ENCODE measurements around the gene VMO1. TPM values are rescaled to one million over a fixed set of nuclear protein-coding genes. Genes with fewer than 3 reads are reported as not detected.

VMO1 gene
- total RNA-seq, 1 donor from 2014 or later, result 0.40 TPM

DNA sequence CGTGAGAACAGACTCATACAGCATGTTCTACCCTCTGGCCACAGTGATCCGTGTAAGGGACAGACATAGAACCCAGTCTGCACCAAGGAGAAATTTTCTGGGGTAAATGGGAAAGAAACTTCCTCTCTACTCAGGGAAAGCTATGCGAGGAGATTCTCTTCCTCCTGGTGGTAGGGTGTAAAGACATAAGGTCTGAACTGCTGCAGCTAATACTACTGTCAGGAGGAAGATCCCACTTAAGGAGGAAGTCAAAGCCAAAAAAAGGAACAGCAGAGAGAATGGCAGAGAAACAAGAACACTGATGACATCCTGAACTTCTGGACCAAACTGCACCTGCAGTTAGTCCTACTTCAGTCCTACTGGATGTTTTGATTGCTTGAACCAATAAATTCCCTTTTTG lies 21.6 kb downstream of the VMO1 start:
- DNase-seq (ENCODE audit: low read depth, low spot score), result no peak

GRCh38 chr17:4759776-4760236 lies 26.4 kb downstream of the VMO1 start:
- DNase-seq (ENCODE audit: low read depth, low spot score), result no peak

- DNase-seq (ENCODE audit: low read depth, low spot score), result no peak
Measured at GRCh38 chr17:4753392-4753791, 32.8 kb downstream of the VMO1 start.

DNA sequence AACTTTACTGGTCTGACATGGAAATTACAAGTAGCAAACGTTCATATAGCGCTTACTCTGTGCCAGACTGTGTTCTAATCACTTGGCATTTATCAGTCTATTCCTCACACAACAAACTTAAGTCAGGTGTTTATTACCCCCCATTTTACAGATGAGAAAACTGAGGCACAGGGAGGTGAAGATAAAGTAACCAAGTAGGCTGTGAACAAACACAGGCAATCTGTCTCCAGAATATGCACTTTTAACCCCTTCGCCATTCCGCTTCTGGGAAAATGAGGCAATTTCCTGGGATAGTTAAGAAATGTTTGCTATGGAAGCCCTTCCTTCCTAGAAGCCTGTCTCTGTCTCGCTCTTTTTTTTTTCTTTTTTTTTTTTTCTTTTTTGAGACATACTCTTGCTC lies 34.2 kb downstream of the VMO1 start:
- no peak for DNase-seq (ENCODE audit: low read depth, low spot score)

DNA sequence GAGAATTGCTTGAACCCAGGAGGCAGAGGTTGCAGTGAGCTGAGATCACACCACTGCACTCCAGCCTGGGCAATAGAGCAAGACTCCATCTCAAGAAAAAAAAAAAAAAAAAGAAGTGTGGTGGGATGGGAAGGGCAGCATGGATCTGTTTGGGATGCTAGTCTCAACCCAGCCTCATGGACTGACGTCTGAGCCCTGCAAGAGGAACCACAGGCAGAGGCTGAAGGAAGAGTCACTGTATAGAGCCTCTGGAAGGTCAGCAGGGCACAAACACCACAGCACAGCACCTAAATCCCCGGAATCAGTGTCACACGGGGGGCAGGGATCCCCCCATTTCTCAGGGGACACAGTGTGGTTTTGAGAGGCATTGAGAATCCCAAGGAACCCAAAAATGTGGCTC lies 35.6 kb downstream of the VMO1 start:
- DNase-seq (ENCODE audit: low read depth, low spot score), result no peak

- no peak for DNase-seq (ENCODE audit: low read depth, low spot score)
Measured at GRCh38 chr17:4748686-4749085, 37.5 kb downstream of the VMO1 start.

GRCh38 chr17:4747847-4748246 lies 38.3 kb downstream of the VMO1 start:
- DNase-seq (ENCODE audit: low read depth, low spot score), result no peak

GRCh38 chr17:4744999-4745969 lies 40.9 kb downstream of the VMO1 start:
- DNase-seq (ENCODE audit: low read depth, low spot score), result no peak

DNA sequence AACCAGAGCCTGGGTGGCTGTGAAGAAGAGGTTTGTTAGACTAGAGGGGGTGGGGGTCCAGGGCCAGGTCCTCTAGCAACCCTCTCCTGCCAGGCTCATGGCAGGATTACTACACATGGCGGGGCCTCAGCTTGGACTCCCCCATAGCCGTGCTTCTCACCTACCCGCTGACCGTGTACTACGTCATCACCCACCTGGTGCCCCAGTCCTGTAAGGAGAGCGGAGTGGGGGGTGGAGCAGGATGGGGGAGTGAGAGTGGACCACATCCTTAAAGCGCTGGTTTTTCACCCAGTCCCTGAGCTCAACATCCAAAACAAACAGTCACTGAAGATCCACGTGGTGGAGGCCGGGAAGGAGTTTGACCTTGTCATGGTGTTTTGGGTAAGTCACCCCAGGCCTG lies 42.3 kb downstream of the VMO1 start:
- no peak for DNase-seq (ENCODE audit: low read depth, low spot score)

GRCh38 chr17:4743216-4743615 lies 42.9 kb downstream of the VMO1 start:
- no peak for DNase-seq (ENCODE audit: low read depth, low spot score)

- no peak for DNase-seq (ENCODE audit: low read depth, low spot score)
Measured at GRCh38 chr17:4742629-4743028, 43.5 kb downstream of the VMO1 start.

DNA sequence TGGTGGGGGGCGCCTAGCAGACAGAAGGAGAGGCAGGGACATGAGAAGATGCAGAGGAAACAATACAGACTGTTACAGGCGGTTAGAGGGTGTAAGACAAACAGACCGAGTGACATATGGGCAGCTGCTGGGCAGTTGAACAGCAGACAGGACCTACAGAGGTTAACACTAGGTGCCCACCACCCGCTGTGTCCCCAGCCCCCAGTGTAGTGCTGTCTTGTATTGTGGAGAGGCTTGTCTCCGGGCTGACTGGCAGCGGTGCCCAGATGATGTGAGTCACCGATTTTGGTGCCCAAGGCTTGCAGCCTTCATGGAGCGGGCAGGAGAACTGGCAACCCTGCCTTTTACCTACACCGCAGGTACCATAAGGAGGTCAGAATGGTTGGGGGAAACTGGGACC lies 44.0 kb downstream of the VMO1 start:
- no peak for DNase-seq (ENCODE audit: low read depth, low spot score)

- no peak for DNase-seq (ENCODE audit: low read depth, low spot score)
Measured at GRCh38 chr17:4741544-4741943, 44.6 kb downstream of the VMO1 start.

DNA sequence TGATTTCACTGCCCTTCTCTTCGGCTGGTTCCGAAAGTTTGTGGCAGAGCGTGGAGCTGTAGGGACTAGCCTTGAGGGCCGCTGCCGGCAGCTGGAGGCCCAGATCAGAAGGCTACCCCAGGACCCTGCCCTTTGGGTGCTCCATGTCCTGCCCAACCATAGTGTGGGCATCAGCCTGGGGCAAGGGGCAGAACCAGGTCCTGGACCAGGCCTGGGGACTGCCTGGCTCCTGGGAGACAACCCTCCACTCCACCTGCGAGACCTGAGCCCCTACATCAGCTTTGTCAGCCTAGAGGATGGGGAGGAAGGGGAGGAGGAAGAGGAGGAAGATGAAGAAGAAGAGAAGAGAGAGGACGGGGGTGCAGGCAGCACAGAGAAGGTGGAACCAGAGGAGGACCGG lies 45.6 kb downstream of the VMO1 start:
- no peak for DNase-seq (ENCODE audit: low read depth, low spot score)

DNA sequence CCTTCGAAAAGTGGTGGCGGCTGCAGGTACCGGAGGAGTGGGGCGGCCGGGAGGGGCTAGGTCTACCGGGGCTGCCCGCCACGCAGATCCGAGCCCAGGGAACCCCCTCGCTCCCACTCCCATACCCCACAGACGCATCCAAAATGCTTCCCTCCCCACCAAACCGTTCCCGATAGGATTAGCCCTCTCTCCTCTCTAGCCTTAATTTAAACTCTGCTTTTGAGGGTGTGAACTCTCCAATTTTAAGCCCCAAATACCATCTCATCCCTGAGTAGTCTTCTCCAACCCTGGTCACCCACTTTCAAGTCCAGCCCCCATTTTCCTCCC lies 46.2 kb downstream of the VMO1 start:
- DNase-seq (ENCODE audit: low read depth, low spot score), result no peak

- no peak for DNase-seq (ENCODE audit: low read depth, low spot score)
Measured at GRCh38 chr17:4739122-4740024, 46.8 kb downstream of the VMO1 start, which contains the start of the genes CXCL16 and ZMYND15. Gene CXCL16, minus strand, starts transcription at chr17:4739928. Its CDS starts 589 bp downstream, at chr17:4739339. Gene ZMYND15, plus strand, starts transcription at chr17:4739833. Its CDS starts 716 bp downstream, at chr17:4740549.

GRCh38 chr17:4738136-4739121 lies 47.7 kb downstream of the VMO1 start:
- no peak for DNase-seq (ENCODE audit: low read depth, low spot score)

GRCh38 chr17:4735876-4736651 lies 50.1 kb downstream of the VMO1 start:
- no peak for DNase-seq (ENCODE audit: low read depth, low spot score)
